ENCODE data around the gene GLRA1. TPM values are rescaled to one million over a fixed set of nuclear protein-coding genes. Genes with fewer than 3 reads are reported as not detected.

GLRA1 gene
- total and polyA plus RNA-seq, 4 donors, result not detected

DNA sequence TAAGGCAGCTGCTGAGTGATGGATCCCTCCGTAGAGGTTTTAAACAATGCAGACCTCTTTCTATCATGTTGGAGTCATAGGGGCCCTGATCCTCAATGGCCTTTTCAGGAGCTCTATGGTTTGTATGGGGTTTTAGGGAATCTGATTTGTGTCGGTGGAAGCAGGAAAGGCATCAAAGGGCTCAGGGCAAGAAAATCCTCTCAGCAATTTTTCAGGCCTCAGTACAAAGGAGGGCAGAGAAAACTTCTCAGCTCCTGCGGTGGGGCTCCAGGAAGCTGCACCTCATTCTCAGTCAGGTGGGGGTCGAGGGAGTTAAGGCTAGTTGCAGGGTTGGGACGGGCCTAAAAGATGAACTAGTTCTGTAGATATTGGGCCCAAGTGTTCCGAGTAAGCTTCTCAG is 35.0 kb downstream of the GLRA1 start:
- Histone ChIP-seq H3K27me3 (ENCODE audit: control insufficient read depth in 4 of 4, insufficient read depth in 4 of 4, low read length in 3 of 4) (no peaks in the 10 kb centered on the region), H3K4me1 (ENCODE audit: control insufficient read depth in 4 of 4, insufficient read depth in 4 of 4, low read length in 3 of 4) (no peaks in the 10 kb centered on the region), H3K9me3 (ENCODE audit: control insufficient read depth in 4 of 4, low read length in 3 of 4) (no peaks in the 10 kb centered on the region), H3K9ac (ENCODE audit: low read depth in 1 of 2, low read length in 2 of 2) (no peak overlapping the region), H3K36me3 (ENCODE audit: control insufficient read depth in 4 of 4, insufficient read depth in 3 of 4, low read depth in 1 of 4, low read length in 3 of 4) (no peaks in the 10 kb centered on the region), H3K4me3 (ENCODE audit: low read depth in 1 of 3, low read length in 3 of 3) (no peak overlapping the region), H3K27ac (ENCODE audit: low read depth in 1 of 2, low read length in 2 of 2) (no peak overlapping the region)
- TF ChIP-seq, protein P1, sequence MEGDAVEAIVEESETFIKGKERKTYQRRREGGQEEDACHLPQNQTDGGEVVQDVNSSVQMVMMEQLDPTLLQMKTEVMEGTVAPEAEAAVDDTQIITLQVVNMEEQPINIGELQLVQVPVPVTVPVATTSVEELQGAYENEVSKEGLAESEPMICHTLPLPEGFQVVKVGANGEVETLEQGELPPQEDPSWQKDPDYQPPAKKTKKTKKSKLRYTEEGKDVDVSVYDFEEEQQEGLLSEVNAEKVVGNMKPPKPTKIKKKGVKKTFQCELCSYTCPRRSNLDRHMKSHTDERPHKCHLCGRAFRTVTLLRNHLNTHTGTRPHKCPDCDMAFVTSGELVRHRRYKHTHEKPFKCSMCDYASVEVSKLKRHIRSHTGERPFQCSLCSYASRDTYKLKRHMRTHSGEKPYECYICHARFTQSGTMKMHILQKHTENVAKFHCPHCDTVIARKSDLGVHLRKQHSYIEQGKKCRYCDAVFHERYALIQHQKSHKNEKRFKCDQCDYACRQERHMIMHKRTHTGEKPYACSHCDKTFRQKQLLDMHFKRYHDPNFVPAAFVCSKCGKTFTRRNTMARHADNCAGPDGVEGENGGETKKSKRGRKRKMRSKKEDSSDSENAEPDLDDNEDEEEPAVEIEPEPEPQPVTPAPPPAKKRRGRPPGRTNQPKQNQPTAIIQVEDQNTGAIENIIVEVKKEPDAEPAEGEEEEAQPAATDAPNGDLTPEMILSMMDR (IDR thresholded peaks at IDR 0.05; ENCODE audit: low read depth, low read length, missing input control), result no peak
- TF ChIP-seq RAD21 (IDR thresholded peaks at IDR 0.05) (no peak), YY1 (IDR thresholded peaks at IDR 0.05) (no peak), HNF4A (conservative IDR thresholded peaks at IDR 0.05) (no peak), TAF1 (conservative IDR thresholded peaks at IDR 0.05) (no peak), RXRA (IDR thresholded peaks at IDR 0.05) (no peak), JUND (IDR thresholded peaks at IDR 0.05) (no peak), NR2F2 (IDR thresholded peaks at IDR 0.05) (no peak), EGR1 (IDR thresholded peaks at IDR 0.05; ENCODE audit: low read depth in 2 of 2) (no peak), GABPA (IDR thresholded peaks at IDR 0.05 in 1 of 2, conservative IDR thresholded peaks at IDR 0.05 in 1 of 2) (no peak), FOXA2 (IDR thresholded peaks at IDR 0.05) (no peak), SP1 (IDR thresholded peaks at IDR 0.05) (no peak), FOXA1 (IDR thresholded peaks at IDR 0.05) (no peak), HNF4G (IDR thresholded peaks at IDR 0.05) (no peak)
- TF ChIP-seq, protein P2, sequence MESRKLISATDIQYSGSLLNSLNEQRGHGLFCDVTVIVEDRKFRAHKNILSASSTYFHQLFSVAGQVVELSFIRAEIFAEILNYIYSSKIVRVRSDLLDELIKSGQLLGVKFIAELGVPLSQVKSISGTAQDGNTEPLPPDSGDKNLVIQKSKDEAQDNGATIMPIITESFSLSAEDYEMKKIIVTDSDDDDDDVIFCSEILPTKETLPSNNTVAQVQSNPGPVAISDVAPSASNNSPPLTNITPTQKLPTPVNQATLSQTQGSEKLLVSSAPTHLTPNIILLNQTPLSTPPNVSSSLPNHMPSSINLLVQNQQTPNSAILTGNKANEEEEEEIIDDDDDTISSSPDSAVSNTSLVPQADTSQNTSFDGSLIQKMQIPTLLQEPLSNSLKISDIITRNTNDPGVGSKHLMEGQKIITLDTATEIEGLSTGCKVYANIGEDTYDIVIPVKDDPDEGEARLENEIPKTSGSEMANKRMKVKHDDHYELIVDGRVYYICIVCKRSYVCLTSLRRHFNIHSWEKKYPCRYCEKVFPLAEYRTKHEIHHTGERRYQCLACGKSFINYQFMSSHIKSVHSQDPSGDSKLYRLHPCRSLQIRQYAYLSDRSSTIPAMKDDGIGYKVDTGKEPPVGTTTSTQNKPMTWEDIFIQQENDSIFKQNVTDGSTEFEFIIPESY (IDR thresholded peaks at IDR 0.05), result no peak
- TF ChIP-seq, protein P3, sequence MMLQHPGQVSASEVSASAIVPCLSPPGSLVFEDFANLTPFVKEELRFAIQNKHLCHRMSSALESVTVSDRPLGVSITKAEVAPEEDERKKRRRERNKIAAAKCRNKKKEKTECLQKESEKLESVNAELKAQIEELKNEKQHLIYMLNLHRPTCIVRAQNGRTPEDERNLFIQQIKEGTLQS (IDR thresholded peaks at IDR 0.05), result no peak
- TF ChIP-seq, protein P4, sequence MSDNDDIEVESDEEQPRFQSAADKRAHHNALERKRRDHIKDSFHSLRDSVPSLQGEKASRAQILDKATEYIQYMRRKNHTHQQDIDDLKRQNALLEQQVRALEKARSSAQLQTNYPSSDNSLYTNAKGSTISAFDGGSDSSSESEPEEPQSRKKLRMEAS (IDR thresholded peaks at IDR 0.05), result no peak
- TF ChIP-seq, protein P5, sequence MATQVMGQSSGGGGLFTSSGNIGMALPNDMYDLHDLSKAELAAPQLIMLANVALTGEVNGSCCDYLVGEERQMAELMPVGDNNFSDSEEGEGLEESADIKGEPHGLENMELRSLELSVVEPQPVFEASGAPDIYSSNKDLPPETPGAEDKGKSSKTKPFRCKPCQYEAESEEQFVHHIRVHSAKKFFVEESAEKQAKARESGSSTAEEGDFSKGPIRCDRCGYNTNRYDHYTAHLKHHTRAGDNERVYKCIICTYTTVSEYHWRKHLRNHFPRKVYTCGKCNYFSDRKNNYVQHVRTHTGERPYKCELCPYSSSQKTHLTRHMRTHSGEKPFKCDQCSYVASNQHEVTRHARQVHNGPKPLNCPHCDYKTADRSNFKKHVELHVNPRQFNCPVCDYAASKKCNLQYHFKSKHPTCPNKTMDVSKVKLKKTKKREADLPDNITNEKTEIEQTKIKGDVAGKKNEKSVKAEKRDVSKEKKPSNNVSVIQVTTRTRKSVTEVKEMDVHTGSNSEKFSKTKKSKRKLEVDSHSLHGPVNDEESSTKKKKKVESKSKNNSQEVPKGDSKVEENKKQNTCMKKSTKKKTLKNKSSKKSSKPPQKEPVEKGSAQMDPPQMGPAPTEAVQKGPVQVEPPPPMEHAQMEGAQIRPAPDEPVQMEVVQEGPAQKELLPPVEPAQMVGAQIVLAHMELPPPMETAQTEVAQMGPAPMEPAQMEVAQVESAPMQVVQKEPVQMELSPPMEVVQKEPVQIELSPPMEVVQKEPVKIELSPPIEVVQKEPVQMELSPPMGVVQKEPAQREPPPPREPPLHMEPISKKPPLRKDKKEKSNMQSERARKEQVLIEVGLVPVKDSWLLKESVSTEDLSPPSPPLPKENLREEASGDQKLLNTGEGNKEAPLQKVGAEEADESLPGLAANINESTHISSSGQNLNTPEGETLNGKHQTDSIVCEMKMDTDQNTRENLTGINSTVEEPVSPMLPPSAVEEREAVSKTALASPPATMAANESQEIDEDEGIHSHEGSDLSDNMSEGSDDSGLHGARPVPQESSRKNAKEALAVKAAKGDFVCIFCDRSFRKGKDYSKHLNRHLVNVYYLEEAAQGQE (IDR thresholded peaks at IDR 0.05), result no peak
- 65% methylated on average over 6 of the region's 6 CpGs for WGBS
- DNase-seq (ENCODE audit: low spot score), result no peak

All from liver (tissue), 9 donors.